ENCODE data around the gene CD5L.

The CD5L gene

GRCh38 chr1:157819215-157819614 is 22.4 kb downstream of the CD5L start:
- no peak for DNase-seq (ENCODE audit: low spot score)
- H3K4me3 ChIP-seq = no peak overlapping the region
- no peak for TF ChIP-seq CTCF (IDR thresholded peaks at IDR 0.05)
- no peak overlapping the region for H3K27ac ChIP-seq

- no peak for TF ChIP-seq CTCF (IDR thresholded peaks at IDR 0.05)
- no peak for DNase-seq (ENCODE audit: low spot score)
- no peak overlapping the region for H3K4me3 ChIP-seq
- H3K27ac ChIP-seq = no peak overlapping the region
Measured at GRCh38 chr1:157813269-157813668, 28.3 kb downstream of the CD5L start.

GRCh38 chr1:157806431-157807149 is 35.0 kb downstream of the CD5L start:
- no peak overlapping the region for H3K27ac ChIP-seq
- TF ChIP-seq CTCF (IDR thresholded peaks at IDR 0.05) = no peak
- no peak for DNase-seq (ENCODE audit: low spot score)
- no peak overlapping the region for H3K4me3 ChIP-seq

GRCh38 chr1:157803851-157804250 is 37.8 kb downstream of the CD5L start:
- Histone ChIP-seq H3K4me3 (no peak overlapping the region), H3K27ac (no peak overlapping the region)
- DNase-seq (ENCODE audit: low spot score) = no peak
- TF ChIP-seq CTCF (IDR thresholded peaks at IDR 0.05) = no peak

- Histone ChIP-seq H3K4me3 (no peak overlapping the region), H3K27ac (no peak overlapping the region)
- TF ChIP-seq CTCF (IDR thresholded peaks at IDR 0.05) = no peak
- DNase-seq (ENCODE audit: low spot score) = no peak
Measured at GRCh38 chr1:157799996-157800395, 41.6 kb downstream of the CD5L start.

- DNase-seq (ENCODE audit: low spot score) = no peak
- no peak for TF ChIP-seq CTCF (IDR thresholded peaks at IDR 0.05)
- Histone ChIP-seq H3K4me3 (no peak overlapping the region), H3K27ac (no peak overlapping the region)
Measured at GRCh38 chr1:157798211-157798610, 43.4 kb downstream of the CD5L start.

- Histone ChIP-seq H3K4me3 (no peak overlapping the region), H3K27ac (no peak overlapping the region)
- no peak for DNase-seq (ENCODE audit: low spot score)
- TF ChIP-seq CTCF (IDR thresholded peaks at IDR 0.05) = no peak
Measured at GRCh38 chr1:157785248-157785647, 56.4 kb downstream of the CD5L start.

Data from coronary artery (tissue), 2 donors.